Endothelial cell of hepatic sinusoid (primary cell): ENCODE results near the gene ATAD3C.

Source experiments
- in situ Hi-C: cut with HindIII; loops from 2 replicates; pipeline ENCODE4 v1.10.0; 2017; ENCODE audit warnings: low sequenced_read_pairs

ATAD3C gene

DNA sequence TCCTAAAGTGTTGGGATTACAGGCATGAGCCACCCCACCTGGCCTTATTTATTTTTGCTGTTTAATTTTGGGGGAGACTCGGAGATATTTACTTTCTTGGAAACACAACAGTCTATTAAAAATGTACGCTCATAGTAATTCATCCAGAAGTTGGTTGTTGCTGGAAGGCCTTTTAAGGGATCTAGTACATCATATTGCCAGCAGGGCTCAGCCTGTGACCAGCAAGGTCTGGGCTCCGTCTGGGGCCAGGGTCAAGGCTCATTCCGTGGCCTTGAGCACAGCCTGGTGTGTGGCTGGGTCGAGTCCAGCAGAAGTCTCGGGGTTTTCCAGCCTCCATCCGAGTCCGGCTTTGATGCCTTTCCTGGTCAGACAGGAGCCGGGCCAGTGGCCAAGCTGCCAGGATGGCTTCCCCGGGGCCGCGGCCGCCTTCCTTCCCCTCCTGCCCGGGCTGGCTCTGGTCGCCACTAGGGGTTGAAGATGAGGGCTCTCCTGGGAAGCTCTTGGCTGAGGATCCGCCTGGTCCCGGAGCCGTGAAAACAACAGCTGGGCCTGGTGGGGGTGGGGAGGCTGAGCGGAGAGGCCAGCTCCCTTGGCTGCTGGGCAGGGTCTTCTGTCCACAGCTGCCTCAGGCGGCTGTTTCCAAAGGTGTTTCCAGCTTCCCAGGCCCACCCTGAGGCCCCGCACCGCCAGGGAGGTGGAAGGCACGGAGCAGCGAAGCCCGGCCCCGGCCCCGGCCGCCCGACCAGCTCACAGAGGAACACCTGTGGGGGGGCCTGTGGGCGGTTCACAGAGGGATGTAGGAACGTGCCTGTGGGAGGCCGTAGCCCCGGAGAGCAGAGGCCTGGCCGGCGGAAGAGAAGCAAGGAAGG is 19.1 kb upstream of the ATAD3C start:
- in situ Hi-C loops, result no loop called here

GRCh38 chr1:1430992-1431844 is 18.3 kb upstream of the ATAD3C start:
- in situ Hi-C loops, result no loop called here

GRCh38 chr1:1431845-1432273 is 17.6 kb upstream of the ATAD3C start:
- in situ Hi-C loops, result no loop called here

DNA sequence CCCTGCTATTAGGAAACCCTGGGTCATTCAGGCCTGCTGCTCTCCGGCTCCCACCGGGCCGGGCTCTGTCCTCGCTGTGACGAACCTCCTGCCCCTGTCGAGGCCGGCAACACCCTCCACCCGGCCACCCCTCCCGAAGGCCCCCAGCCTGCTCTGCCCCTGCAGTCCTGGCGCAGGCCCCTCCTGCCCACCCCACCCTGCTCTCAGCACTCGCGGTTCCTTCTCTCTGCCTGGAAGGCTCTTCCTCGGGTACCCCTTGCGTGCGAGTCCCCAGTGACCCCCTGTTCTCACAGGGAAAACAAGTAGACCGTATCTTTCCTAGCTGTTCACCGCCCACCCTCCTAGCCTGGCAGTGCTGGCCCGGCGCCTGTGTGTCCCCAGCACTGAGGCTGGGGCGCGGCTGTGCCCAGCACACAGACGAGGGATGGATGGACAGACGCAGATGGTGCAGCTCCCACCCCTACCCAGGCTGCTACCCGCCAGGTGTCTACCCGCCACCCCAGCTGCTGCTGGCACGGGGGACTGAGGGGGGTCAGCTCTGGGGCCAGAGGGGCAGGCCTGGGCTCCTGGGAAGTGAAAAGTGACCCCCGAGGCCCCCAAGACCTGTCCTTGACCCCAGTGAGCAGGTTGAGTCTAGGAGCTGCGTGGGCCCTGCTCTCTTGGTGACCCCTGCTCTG is 17.1 kb upstream of the ATAD3C start:
- in situ Hi-C loops, result no loop called here

DNA sequence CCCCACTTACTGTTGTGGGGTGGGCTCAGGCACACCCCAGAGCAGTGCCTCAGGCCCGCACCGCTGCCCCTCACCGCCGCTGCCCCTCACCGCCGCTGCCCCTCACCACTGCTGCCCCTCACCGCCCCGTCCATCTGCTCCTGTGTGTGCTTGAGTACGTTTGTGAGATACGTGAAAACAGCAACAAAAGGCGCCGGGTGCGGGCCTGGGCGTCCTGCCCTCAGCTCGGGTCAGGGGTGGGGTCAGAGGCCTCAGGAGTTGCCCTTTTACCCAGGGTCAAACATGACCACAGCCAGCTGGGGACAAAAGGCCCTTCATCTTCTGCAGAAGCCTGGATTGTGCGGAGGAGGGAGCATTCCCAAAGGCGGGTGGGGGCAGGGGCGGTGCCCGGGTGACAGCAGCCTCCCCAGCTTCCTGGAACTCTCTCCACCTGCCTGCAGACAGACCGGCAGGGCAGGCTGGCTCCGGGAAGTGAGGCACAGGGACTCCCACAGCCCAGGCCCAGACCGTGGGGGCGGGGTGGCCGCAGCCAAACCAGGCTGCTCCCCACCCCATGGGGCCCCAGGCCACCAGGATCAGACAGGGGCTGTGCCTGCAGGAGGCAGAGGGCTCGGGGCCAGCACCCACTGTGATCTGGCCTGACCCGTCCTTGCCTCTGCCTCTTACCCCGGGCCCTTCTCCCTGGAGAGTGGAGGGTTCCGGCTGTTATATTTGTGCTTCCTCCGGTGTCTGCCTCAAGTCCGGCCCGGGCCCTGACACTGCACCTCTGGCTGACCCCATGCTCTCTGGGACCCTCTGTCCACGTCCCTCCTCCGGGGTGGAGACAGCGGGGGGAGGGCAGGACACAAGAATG is 16.3 kb upstream of the ATAD3C start:
- in situ Hi-C loops, result no loop called here

- in situ Hi-C loops, result no loop called here
These were observed 15.7 kb upstream of the ATAD3C start for GRCh38 chr1:1433804-1434130.

DNA sequence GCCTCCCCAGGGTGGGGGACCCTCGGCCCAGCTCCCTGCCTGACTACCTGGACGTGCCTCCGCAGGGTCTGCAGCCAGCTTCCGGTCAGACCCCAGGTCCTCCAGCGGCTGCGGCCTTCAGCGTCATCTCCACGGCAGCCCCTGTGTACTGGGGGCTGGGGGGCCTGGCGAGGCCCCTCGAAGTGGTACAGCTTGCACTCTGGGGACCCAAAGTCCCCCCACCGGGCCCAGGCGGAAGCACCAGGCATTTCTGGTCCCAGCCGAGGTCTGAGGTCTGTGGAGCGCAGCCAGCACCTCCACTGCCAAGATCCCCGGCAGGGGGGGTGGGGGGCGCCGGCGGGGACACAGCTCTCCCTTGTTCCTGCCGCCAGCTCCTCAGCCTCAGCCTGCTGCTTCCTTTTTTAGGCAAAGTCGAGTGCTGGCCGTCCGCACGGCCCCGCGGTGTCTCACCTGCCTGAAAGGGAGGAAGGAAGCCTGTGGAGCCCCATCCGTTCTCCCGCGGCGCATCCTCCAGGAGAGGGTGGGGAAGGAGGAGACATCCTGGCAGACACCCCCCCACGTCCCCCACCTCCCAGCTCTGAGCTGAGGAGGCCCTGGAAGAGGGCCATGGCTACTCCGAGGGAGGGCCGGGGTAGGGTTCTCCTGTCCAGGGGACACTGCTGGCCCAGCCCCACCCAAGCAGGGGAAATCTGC is 15.2 kb upstream of the ATAD3C start:
- in situ Hi-C loops, result no loop called here

DNA sequence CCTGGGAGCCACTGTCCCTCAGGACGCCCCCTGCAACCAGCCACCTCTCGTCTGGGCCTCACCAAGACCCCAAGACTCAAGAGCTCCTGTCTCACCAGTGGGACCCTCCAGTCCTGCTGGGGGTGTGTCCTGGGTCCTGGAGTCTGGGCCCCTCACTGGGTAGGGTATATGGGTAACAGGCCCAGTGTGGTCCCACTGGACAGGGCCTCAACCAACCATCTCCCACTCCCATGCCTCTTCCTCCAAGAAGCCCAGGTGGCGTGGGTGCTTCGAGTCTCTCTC is 14.7 kb upstream of the ATAD3C start:
- in situ Hi-C loops, result no loop called here

DNA sequence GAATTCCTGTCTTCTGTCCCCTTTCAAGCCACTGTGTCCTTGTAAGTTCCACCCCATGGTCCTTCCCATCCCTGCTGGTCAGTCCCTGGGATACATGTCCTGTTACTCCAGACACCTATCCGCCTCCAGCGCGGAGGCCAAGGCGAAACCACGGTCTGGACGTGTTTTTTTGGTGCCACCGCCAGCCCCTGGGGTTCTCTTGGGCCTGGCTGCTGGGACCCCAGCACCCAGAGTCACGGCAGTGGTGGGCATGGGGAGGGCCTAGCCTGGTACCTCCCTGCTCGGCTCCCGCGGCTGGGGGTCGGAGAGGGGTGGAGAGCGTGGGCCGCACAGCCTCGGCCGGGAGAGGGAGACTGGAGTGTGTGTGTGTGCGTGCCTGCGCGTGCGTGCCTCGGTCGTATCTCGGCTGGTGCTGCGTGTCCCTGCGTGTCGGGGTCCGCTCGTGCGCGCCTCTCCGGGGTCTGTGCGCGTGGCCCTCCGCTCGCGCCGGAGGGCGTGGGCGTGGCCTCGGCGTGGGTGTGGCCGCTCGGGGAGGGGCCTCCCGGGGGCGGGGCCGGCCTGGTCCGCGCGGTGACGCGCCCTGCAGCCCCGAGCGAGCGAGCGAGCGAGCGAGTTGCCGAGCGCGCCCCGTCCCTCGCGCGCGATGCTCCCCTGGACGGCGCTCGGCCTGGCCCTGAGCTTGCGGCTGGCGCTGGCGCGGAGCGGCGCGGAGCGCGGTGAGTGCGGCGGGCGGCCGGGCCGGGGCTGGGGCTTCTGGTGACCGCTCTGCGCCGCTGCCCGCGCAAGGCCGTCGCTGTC is 14.2 kb upstream of the ATAD3C start, which contains the start of gene VWA1:
Gene VWA1 (plus strand): TSS at position 585 of the 798 bp plus-strand sequence. CDS start 59 bp downstream, at position 644.
- in situ Hi-C loops, result no loop called here

DNA sequence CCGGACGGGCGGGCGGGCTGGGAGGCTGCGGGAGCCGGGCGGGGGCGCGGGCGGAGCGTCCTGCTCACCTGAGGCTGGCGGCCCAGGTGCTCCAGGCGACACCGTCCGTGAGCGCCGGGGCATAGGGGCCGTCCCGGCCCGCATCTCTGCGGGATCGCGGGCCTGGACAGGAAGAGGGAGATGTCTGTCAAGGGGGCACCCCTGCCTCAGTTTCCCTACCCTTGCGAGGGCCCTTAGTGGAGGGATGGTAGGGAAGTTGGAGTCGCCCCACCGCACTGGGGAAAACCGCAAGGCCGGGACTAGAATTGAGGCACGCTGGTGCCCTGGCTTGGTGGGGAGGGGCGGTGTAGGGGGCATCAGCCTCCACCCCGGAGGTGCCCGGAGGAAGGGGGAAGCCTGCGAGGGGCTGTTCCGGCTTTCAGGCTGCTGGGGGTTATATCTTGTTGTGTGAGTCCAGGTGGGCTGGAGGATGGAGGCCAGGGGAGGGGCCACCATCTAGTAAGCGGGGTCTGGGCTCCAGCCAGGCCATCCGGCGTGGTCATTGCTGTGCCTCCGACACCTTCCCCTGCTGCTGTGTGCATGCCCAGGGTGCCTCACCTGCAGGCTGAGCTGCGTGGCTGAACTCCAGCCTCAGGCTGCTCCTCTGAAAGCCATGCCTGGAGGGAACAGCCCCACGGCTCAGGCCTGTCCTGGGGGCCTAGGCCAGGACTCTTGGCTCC is 13.4 kb upstream of the ATAD3C start:
- in situ Hi-C loops, result no loop called here

GRCh38 chr1:1436630-1437032 is 12.9 kb upstream of the ATAD3C start:
- in situ Hi-C loops, result no loop called here

DNA sequence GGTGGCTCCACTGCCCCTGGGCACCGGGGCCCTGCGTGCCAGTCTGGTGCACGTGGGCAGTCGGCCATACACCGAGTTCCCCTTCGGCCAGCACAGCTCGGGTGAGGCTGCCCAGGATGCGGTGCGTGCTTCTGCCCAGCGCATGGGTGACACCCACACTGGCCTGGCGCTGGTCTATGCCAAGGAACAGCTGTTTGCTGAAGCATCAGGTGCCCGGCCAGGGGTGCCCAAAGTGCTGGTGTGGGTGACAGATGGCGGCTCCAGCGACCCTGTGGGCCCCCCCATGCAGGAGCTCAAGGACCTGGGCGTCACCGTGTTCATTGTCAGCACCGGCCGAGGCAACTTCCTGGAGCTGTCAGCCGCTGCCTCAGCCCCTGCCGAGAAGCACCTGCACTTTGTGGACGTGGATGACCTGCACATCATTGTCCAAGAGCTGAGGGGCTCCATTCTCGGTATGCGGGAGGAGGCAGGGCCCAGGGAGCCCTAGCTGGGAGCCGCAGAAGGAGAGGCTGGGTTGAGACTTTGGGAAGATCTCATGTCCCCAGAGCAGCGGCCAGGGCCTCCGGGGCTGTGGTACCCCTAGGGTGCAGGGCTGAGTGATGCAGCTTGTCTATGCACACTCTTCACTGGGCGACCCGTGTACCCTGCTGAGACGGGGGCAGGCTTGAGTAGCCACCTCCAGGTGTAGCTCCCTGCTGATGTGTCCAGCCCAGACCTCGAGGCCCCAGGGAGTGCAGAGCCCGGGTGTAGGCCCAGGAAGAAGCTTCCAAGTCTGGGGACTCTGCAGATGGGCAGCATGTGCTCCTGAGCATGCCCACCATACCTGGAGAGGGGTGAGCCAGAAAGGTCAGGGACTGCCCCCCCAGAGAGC is 12.2 kb upstream of the ATAD3C start:
- in situ Hi-C loops, result no loop called here

DNA sequence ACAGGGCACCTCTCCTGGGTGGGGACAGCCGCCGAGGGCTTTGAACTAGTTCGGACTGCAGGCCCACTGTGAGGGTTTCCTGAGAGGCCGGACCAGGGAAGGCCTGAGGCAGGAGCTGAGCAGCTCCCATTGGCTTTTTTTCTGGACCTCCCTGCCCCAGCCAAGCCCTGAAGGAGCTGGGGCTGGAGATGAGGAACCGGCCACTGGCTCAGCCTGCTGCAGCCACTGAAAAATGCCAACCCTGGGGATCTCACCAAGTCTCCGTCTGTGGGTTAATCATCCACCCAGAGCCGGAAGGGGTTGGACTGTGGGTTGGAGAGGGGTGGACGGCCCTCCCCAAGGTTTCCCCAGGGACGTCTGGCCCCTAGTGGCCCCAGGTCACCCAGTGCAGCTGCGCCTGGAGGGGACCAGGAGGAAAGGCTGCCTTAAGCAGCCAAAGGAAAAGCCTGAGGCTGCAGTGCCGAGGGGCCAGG is 11.5 kb upstream of the ATAD3C start:
- in situ Hi-C loops, result no loop called here

GRCh38 chr1:1438531-1439381 is 10.7 kb upstream of the ATAD3C start:
- in situ Hi-C loops, result no loop called here

DNA sequence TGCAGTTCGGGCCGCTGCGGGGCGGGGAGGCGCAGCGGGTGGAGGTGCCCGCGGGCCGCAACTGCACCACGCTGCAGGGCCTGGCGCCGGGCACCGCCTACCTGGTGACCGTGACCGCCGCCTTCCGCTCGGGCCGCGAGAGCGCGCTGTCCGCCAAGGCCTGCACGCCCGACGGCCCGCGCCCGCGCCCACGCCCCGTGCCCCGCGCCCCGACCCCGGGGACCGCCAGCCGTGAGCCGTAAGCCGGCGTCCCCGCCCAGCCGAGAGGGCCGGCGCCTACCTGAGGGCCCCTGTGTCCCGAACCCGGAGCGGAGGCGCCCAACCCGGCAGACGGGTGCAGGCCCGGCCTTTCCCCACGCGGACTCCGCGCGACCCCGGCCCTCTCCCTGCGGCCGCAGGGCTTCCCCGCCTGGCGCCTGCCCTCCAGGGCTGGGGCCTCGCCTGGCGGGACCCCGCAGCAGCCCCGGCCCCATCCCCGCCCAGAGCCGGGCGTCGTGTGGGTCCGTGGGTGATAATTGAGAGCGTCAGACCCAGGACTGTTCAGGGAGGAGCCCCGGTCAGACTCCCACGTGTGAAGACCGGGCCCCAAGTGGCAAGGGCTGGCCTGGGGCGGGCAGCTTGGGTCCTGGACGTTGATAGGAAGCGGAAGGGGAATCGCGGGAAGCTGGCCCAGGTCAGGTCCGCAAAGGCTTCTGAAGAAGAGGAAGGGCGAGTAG is 9.8 kb upstream of the ATAD3C start:
- in situ Hi-C loops, result no loop called here
